HG03097 (cell line): ENCODE results near the gene CYCS.
A peak's percentile ranks its signal among the peaks of the same experiment; 100 is the strongest.
"Not testable (repeated sequence)": the region's sequence is repeated elsewhere in the genome, so short reads cannot be mapped to it uniquely, and the experiment has no call there.

ENCODE experiments used
- ATAC-seq: cut with Tn5 transposase; IDR thresholded peaks from one replicate; pipeline ENCODE4 v1.9.1; 2021; ENCODE audit not compliant: unreplicated experiment, low FRiP score

CYCS gene

GRCh38 chr7:25119102-25119501 lies 6.0 kb downstream of the CYCS start:
- ATAC-seq: no peak

GRCh38 chr7:25118048-25118753 lies 6.9 kb downstream of the CYCS start:
- peak; percentile 26 for ATAC-seq

GRCh38 chr7:25117226-25118047 lies 7.6 kb downstream of the CYCS start:
- ATAC-seq: peak; percentile 70

- ATAC-seq: no peak
Measured at GRCh38 chr7:25116621-25117020, 8.4 kb downstream of the CYCS start.

GRCh38 chr7:25110514-25110913 lies 14.5 kb downstream of the CYCS start:
- ATAC-seq: not testable (repeated sequence)

- no peak for ATAC-seq
Measured at GRCh38 chr7:25109276-25109675, 15.8 kb downstream of the CYCS start.

- ATAC-seq: no peak
Measured at GRCh38 chr7:25105911-25106310, 19.1 kb downstream of the CYCS start.

GRCh38 chr7:25103773-25104172 lies 21.3 kb downstream of the CYCS start:
- no peak for ATAC-seq

- ATAC-seq: no peak
Measured at GRCh38 chr7:25101817-25102216, 23.2 kb downstream of the CYCS start.

GRCh38 chr7:25098096-25099046 lies 26.7 kb downstream of the CYCS start:
- no peak for ATAC-seq

GRCh38 chr7:25095516-25096345 lies 29.3 kb downstream of the CYCS start:
- no peak for ATAC-seq

- ATAC-seq: peak; percentile 57
Measured at GRCh38 chr7:25093268-25093826, 31.7 kb downstream of the CYCS start.

GRCh38 chr7:25091779-25092178 lies 33.3 kb downstream of the CYCS start:
- ATAC-seq: no peak

- no peak for ATAC-seq
Measured at GRCh38 chr7:25091176-25091575, 33.9 kb downstream of the CYCS start.

- ATAC-seq: no peak
Measured at GRCh38 chr7:25090374-25090773, 34.7 kb downstream of the CYCS start.

- ATAC-seq: peak; percentile 85
Measured at GRCh38 chr7:25087855-25088254, 37.2 kb downstream of the CYCS start.

- no peak for ATAC-seq
Measured at GRCh38 chr7:25084821-25085220, 40.2 kb downstream of the CYCS start.

GRCh38 chr7:25083201-25083600 lies 41.9 kb downstream of the CYCS start:
- ATAC-seq: no peak

- not testable (repeated sequence) for ATAC-seq
Measured at GRCh38 chr7:25082041-25082440, 43.0 kb downstream of the CYCS start.

GRCh38 chr7:25077096-25077495 lies 48.0 kb downstream of the CYCS start:
- no peak for ATAC-seq
